ENCODE data around the gene TSPAN11.
"Not testable (repeated sequence)": the region's sequence is repeated elsewhere in the genome, so short reads cannot be mapped to it uniquely, and the experiment has no call there.

TSPAN11 gene

DNA sequence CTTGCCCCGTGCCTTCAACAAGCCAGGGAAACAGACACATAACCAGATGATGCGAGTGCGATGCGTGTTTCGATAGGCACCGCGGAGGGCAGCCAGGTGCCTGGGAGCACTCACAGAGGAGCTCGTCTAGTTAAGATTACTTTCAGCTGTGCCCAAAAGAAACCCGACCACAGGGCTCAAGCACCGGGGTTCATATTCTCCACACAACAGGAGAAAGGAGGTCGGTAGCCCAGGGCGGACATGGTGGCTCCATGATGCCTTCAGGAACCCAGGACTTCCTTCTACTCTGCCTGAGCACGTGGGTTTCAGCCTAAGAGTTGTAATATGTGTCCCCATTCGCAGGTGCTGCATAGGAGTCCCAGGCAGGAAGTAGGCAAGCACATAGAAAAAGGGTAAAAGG lies 93.4 kb downstream of the TSPAN11 start:
- in situ Hi-C loops (cut with MboI; ENCODE audit: low sequenced_read_pairs, unreplicated experiment): no loop called here
- TF ChIP-seq, protein P1, sequence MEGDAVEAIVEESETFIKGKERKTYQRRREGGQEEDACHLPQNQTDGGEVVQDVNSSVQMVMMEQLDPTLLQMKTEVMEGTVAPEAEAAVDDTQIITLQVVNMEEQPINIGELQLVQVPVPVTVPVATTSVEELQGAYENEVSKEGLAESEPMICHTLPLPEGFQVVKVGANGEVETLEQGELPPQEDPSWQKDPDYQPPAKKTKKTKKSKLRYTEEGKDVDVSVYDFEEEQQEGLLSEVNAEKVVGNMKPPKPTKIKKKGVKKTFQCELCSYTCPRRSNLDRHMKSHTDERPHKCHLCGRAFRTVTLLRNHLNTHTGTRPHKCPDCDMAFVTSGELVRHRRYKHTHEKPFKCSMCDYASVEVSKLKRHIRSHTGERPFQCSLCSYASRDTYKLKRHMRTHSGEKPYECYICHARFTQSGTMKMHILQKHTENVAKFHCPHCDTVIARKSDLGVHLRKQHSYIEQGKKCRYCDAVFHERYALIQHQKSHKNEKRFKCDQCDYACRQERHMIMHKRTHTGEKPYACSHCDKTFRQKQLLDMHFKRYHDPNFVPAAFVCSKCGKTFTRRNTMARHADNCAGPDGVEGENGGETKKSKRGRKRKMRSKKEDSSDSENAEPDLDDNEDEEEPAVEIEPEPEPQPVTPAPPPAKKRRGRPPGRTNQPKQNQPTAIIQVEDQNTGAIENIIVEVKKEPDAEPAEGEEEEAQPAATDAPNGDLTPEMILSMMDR (IDR thresholded peaks at IDR 0.05; ENCODE audit: borderline replicate concordance, control extremely low read depth, extremely low read depth, insufficient read depth, missing control alignments): no peak
- no peak for DNase-seq (ENCODE audit: low spot score)

GRCh38 chr12:31020385-31021166 lies 94.0 kb downstream of the TSPAN11 start:
- in situ Hi-C loops (cut with MboI; ENCODE audit: low sequenced_read_pairs, unreplicated experiment): no loop called here
- DNase-seq (ENCODE audit: low spot score): no peak
- TF ChIP-seq, protein P1 (IDR thresholded peaks at IDR 0.05; ENCODE audit: borderline replicate concordance, control extremely low read depth, extremely low read depth, insufficient read depth, missing control alignments): no peak

DNA sequence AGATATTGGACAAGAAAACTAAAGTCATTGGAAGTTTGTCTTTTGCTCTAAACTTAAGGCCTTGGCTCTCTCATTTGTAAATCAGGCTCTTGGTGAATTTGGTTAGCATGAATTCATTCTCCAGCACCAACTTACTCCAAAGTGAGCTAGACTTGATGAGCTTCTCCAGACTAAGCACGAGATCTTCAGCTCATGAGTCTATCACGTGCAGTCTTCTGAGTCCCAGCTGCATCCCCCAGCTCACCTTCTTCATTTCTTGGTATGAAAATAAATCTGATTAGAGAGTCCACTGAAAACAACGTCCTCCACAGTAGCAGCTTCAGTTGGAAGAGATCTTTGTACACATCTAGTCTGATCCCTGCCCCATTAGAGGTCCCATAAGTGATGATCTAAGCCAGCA lies 94.6 kb downstream of the TSPAN11 start:
- TF ChIP-seq, protein P1 (IDR thresholded peaks at IDR 0.05; ENCODE audit: borderline replicate concordance, control extremely low read depth, extremely low read depth, insufficient read depth, missing control alignments): no peak
- no peak for DNase-seq (ENCODE audit: low spot score)
- in situ Hi-C loops (cut with MboI; ENCODE audit: low sequenced_read_pairs, unreplicated experiment): no loop called here

DNA sequence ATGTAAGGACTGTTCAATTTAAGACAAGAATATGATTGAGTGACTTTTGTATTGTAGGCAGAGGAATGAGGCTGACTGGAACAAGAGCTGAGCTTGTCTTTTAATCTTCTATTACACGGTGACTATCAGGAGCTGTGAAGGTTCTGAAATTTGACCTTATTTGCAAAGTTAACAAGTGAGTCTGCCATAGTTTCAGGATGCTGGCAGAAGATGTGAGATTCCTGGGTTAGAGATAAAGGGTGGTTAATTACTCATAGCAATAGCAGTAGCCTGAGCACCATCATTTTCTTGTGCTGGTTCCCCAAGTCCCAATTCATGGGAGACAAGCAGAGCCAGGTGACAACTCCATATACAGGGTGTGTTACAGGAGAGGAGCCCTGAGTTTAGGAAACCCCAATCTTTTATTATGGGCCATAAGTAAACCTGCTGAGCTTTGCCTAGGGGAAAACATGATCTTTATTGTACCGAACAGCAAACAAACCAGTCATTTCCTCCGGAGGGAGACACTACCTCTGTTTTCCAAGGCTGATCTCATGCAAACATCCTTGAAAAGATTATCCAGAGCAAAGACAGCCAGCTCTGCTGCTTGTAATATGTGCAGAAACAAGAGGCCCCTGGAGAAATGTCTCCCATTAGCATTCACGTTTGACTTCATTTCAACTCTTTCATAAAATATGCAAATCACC lies 95.4 kb downstream of the TSPAN11 start:
- TF ChIP-seq, protein P1 (IDR thresholded peaks at IDR 0.05; ENCODE audit: borderline replicate concordance, control extremely low read depth, extremely low read depth, insufficient read depth, missing control alignments): no peak
- in situ Hi-C loops (cut with MboI; ENCODE audit: low sequenced_read_pairs, unreplicated experiment): no loop called here
- no peak for DNase-seq (ENCODE audit: low spot score)

DNA sequence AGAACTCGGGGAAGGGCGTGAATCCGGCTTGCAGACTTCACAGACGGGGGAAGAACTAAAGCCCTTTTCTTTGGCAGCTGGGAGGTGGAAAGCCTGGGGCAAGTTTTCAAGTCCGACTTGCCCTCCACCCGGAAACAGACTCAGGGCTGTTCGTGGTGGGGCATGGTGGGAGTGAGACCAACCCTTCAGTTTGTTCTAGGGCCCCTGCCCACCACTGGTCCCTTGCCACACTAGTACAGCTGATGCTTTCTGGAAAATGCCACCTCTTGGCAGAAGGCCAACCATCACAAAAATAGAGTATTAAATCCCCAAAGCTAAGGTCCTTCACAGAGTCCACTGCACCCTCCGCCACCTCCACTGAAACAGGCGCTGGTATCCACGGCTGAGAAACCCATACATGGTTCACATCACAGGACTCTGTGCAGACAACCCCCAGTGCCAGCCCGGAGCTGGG lies 96.8 kb downstream of the TSPAN11 start:
- no peak for DNase-seq (ENCODE audit: low spot score)
- in situ Hi-C loops (cut with MboI; ENCODE audit: low sequenced_read_pairs, unreplicated experiment): no loop called here
- TF ChIP-seq, protein P1 (IDR thresholded peaks at IDR 0.05; ENCODE audit: borderline replicate concordance, control extremely low read depth, extremely low read depth, insufficient read depth, missing control alignments): no peak

GRCh38 chr12:31026202-31026601 lies 99.7 kb downstream of the TSPAN11 start:
- in situ Hi-C loops (cut with MboI; ENCODE audit: low sequenced_read_pairs, unreplicated experiment): no loop called here
- DNase-seq (ENCODE audit: low spot score): no peak
- TF ChIP-seq, protein P1 (IDR thresholded peaks at IDR 0.05; ENCODE audit: borderline replicate concordance, control extremely low read depth, extremely low read depth, insufficient read depth, missing control alignments): no peak

DNA sequence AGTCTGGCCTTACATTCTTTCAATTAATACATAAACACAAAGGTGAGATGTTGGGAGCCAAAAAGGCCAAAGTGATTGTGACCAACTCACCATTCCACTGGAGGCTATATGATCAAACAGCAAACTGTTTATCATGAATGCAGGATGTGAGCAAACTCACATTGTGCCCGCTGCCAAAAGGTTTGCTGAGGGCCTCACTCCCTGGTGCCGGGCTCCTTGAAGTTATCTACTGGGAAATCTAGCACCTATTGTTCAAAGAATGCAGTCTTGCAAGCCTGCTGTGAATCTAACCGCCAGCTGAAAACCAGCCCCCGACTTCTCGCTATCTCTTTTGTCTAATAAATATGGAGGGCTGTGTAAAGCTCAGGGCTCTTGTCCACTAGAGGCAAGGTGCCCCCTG lies 100.5 kb downstream of the TSPAN11 start:
- DNase-seq (ENCODE audit: low spot score); in situ Hi-C loops (cut with MboI; ENCODE audit: low sequenced_read_pairs, unreplicated experiment): not testable (repeated sequence)

Data from GM13976 (cell line).